A673 (cell line): Measurements from ENCODE around the gene SHC1. TPM values are rescaled to one million over a fixed set of nuclear protein-coding genes. Genes with fewer than 3 reads are reported as not detected.

Experiments
- BruUV-seq: library from RNA; stranded (reverse); fragments of 400-500 nt; replicated peaks from 2 replicates; lab custom pipeline; 2021; lab: Mats Ljungman, UMichigan
- CTCF ChIA-PET: fragments of 300-600 bp; sonication (Branson Sonifier 250); formaldehyde crosslinking; loops from one replicate; lab custom pipeline; 2022; ENCODE audit warnings: antibody characterized with exemption; lab: Charles Lee
- POLR2A ChIA-PET: fragments of 300-600 bp; sonication (Branson Sonifier 250); formaldehyde crosslinking; loops from one replicate; lab custom pipeline; 2022; ENCODE audit warnings: antibody characterized with exemption; ENCODE audit not compliant: low non-redundant PET; lab: Charles Lee
- DNase-seq: peaks from one replicate; pipeline ENCODE4 v3.0.0-alpha.2; 2015; ENCODE audit warnings: low spot score
- H3K27ac ChIP-seq: fragments of 200-600 bp; sonication (generic); 2 replicates; pipeline ENCODE4 v1.5.1; 2016; ENCODE audit warnings: mixed run types, low read depth, mild to moderate bottlenecking, mixed read lengths, antibody characterized with exemption, low read length; ENCODE audit not compliant: poor library complexity, severe bottlenecking
- H3K27me3 ChIP-seq: fragments of 200-600 bp; sonication (generic); replicated peaks from 2 replicates; pipeline ENCODE4 v1.6.1; 2017; ENCODE audit warnings: mixed run types, low read depth, mild to moderate bottlenecking, mixed read lengths, antibody characterized with exemption, low read length; ENCODE audit not compliant: insufficient read depth, poor library complexity
- H3K36me3 ChIP-seq: fragments of 200-600 bp; sonication (generic); 2 replicates; pipeline ENCODE4 v1.6.1; 2016; ENCODE audit warnings: mixed run types, mild to moderate bottlenecking, mixed read lengths, antibody characterized with exemption, low read length; ENCODE audit not compliant: insufficient read depth, poor library complexity, severe bottlenecking
- H3K4me1 ChIP-seq: fragments of 200-600 bp; sonication (generic); 2 replicates; pipeline ENCODE4 v1.6.1; 2017; ENCODE audit warnings: mixed run types, mild to moderate bottlenecking, mixed read lengths, antibody characterized with exemption, low read length; ENCODE audit not compliant: insufficient read depth, poor library complexity, severe bottlenecking
- H3K4me3 ChIP-seq: fragments of 200-600 bp; sonication (generic); 2 replicates; pipeline ENCODE4 v1.5.1; 2016; ENCODE audit warnings: low read depth, mixed run types, mild to moderate bottlenecking, mixed read lengths, low read length; ENCODE audit not compliant: poor library complexity, severe bottlenecking
- H3K9me3 ChIP-seq: fragments of 200-600 bp; sonication (generic); 2 replicates; pipeline ENCODE4 v1.6.1; 2016; ENCODE audit warnings: mixed run types, low read depth, mild to moderate bottlenecking, mixed read lengths, antibody characterized with exemption, low read length; ENCODE audit not compliant: poor library complexity, severe bottlenecking
- EZH2 ChIP-seq: fragments of 200-600 bp; sonication (generic); IDR thresholded peaks from 2 replicates; pipeline ENCODE4 v1.6.1; 2017; ENCODE audit warnings: borderline replicate concordance, low read depth, mild to moderate bottlenecking, mixed read lengths, antibody characterized with exemption, low read length; ENCODE audit not compliant: poor library complexity, severe bottlenecking
- intact Hi-C: fragments of 100-400 bp; cut with micrococcal nuclease; formaldehyde crosslinking; loops from one replicate; pipeline ENCODE4 v1.10.0; 2022; ENCODE audit not compliant: unreplicated experiment
- total RNA-seq: library from RNA; stranded (reverse); gene quantifications from 2 replicates; pipeline ENCODE4 v1.2.3, GENCODE V29; 2021
- TF ChIP-seq, protein P1 (sequence below): fragments of 300-800, 200-600 bp; sonication (generic); conservative IDR thresholded peaks from 2 replicates; pipeline ENCODE4 v1.5.1; 2017; ENCODE audit warnings: low read depth, mild to moderate bottlenecking, antibody characterized with exemption, low read length, moderate library complexity, mixed read lengths

SHC1 gene
- total RNA-seq, 1 experiment from 2014 or later: 204 TPM

DNA sequence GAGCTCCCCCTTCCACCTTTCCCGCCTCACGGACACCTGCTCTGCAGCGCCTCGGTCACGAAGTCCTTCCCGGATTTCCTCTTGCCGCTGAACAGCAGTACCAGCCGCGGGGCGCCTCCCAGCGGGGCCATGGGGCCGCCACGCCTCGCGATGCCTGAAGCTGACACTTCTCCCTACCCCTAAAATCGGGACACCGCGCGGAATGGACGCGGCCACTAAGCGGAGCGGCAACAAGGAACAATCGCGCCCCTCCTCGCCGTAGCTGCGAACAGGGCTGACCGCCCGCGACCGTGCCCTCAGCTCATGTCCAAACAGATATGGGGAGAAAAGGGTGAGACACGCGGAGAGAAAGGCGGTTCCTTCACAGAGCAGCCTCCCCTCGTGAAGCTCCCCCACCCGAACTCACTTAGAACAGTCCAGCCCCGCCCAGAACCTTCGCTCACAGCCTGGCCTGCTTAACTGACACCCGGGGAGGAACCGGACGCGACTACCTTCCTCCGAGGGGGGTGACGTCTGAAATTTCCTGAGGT, 33.9 kb downstream of the SHC1 start, which contains the start of gene PMVK:
Gene PMVK (minus strand): TSS at position 165 of the 530 bp plus-strand sequence. CDS start 34 bp downstream, at position 131.
- Histone ChIP-seq H3K27me3 (no peaks in the 10 kb centered on the region), H3K27ac (peak within 1 kb of the TSS; percentile 99), H3K36me3 (no peaks in the 10 kb centered on the region), H3K9me3 (no peaks in the 10 kb centered on the region), H3K4me3 (peak within 1 kb of the TSS; percentile 53), H3K4me1 (peaks cover 41% of the 10 kb centered on the region)
- TF ChIP-seq, protein P1, sequence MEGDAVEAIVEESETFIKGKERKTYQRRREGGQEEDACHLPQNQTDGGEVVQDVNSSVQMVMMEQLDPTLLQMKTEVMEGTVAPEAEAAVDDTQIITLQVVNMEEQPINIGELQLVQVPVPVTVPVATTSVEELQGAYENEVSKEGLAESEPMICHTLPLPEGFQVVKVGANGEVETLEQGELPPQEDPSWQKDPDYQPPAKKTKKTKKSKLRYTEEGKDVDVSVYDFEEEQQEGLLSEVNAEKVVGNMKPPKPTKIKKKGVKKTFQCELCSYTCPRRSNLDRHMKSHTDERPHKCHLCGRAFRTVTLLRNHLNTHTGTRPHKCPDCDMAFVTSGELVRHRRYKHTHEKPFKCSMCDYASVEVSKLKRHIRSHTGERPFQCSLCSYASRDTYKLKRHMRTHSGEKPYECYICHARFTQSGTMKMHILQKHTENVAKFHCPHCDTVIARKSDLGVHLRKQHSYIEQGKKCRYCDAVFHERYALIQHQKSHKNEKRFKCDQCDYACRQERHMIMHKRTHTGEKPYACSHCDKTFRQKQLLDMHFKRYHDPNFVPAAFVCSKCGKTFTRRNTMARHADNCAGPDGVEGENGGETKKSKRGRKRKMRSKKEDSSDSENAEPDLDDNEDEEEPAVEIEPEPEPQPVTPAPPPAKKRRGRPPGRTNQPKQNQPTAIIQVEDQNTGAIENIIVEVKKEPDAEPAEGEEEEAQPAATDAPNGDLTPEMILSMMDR: peak; percentile 50; the same call in 1 of the 2 replicates
- no peak for TF ChIP-seq EZH2
- ChIA-PET CTCF (interaction anchor here (0.6 to 1.1 kb wide), 3 partner anchors 45 to 456 kb away, joined by 3 to 4 read pairs (median 3); no protein-coding TSS in a partner anchor), POLR2A (interaction anchor here (0.9 kb wide), 1 partner anchor 19 kb away, joined by 3 read pairs; the partner anchor contains the start of gene PBXIP1)
- TSS peak; percentile 79 for BruUV-seq
- intact Hi-C loops: loop anchor here (5.0 kb wide), 1 partner anchor 64 kb away; the partner anchor contains the start of gene KCNN3
- DNase-seq: peak; percentile 97

DNA sequence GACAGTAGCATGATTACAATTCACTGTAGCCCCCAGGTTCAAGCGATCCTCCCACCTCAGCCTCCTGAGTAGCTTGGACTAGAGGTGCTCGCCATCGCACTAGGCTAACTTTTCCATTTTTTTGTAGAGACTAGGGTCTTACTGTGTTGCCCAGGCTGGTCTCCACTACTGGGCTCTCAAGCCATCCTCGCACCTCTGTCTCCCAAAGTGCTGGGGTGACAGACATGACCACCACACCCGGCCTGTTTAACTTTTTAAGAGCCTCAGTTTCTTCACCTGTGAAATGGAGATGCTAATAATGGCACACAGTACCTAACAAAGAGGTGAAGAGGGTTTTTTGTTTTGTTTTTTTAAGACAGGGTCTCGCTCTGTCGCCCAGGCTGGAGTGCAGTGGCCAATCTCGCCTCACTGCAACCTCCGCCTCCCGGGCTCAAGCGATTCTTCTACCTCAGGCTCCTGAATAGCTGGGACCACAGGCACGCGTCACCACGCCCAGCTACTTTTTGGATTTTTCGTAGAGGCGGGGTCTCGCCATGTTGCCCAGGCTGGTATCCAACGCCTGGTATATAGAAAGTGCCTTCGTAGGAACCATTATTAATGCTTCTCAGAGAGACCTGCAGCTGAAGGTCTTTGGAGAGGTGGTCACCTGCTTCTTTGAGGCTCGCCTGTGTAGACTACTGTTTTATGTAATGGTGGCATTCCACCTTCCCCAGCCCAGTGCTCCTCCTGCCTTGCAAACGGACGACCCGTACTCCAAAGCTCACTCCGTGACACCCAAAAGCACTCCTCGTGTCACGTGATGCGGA, 34.6 kb downstream of the SHC1 start:
- POLR2A ChIA-PET: interaction anchor here (0.9 kb wide), 1 partner anchor 20 kb away, joined by 3 read pairs; the partner anchor contains the start of gene PBXIP1
- peak overlapping the region; percentile 53 for H3K4me3 ChIP-seq

More for the DNA sequence above, 34.6 kb downstream of the SHC1 start:
- intact Hi-C loops: loop anchor here (5.0 kb wide), 1 partner anchor 64 kb away; the partner anchor contains the start of gene KCNN3
- Histone ChIP-seq H3K27ac (peak overlapping the region; percentile 99), H3K4me1 (peaks cover 34% of the 10 kb centered on the region), H3K27me3 (no peaks in the 10 kb centered on the region), H3K9me3 (no peaks in the 10 kb centered on the region), H3K36me3 (no peaks in the 10 kb centered on the region)
- no TSS peak for BruUV-seq
- CTCF ChIA-PET: interaction anchor here (0.6 to 1.1 kb wide), 2 partner anchors 315 to 455 kb away, joined by 3 to 4 read pairs; no protein-coding TSS in a partner anchor
- DNase-seq: no peak
- TF ChIP-seq, protein P1: no peak
- TF ChIP-seq EZH2: no peak
